Measurements from ENCODE around the gene CACNA2D3.
A peak's percentile ranks its signal among the peaks of the same experiment; 100 is the strongest.

The CACNA2D3 gene

GRCh38 chr3:54827056-54827687 lies 704.8 kb downstream of the CACNA2D3 start:
- FAIRE-seq = no peak

GRCh38 chr3:54827776-54828175 lies 705.4 kb downstream of the CACNA2D3 start:
- FAIRE-seq = no peak

- FAIRE-seq = peak; percentile 92
Observed at GRCh38 chr3:54830658-54831057, 708.3 kb downstream of the CACNA2D3 start.

- FAIRE-seq = no peak
Observed at GRCh38 chr3:54831112-54831511, 708.8 kb downstream of the CACNA2D3 start.

GRCh38 chr3:54832876-54833275 lies 710.5 kb downstream of the CACNA2D3 start:
- no peak for FAIRE-seq

- FAIRE-seq = no peak
Observed at GRCh38 chr3:54835701-54836100, 713.3 kb downstream of the CACNA2D3 start.

GRCh38 chr3:54836871-54837270 lies 714.5 kb downstream of the CACNA2D3 start:
- no peak for FAIRE-seq

- peak; percentile 80 for FAIRE-seq
Observed at GRCh38 chr3:54837964-54838363, 715.6 kb downstream of the CACNA2D3 start.

- FAIRE-seq = no peak
Observed at GRCh38 chr3:54841471-54841870, 719.1 kb downstream of the CACNA2D3 start.

- no peak for FAIRE-seq
Observed at GRCh38 chr3:54843352-54843751, 721.0 kb downstream of the CACNA2D3 start.

- FAIRE-seq = no peak
Observed at GRCh38 chr3:54844211-54844610, 721.9 kb downstream of the CACNA2D3 start.

GRCh38 chr3:54845011-54845410 lies 722.7 kb downstream of the CACNA2D3 start:
- no peak for FAIRE-seq

GRCh38 chr3:54845551-54845950 lies 723.2 kb downstream of the CACNA2D3 start:
- FAIRE-seq = no peak

- no peak for FAIRE-seq
Observed at GRCh38 chr3:54846119-54846518, 723.8 kb downstream of the CACNA2D3 start.

GRCh38 chr3:54847361-54847760 lies 725.0 kb downstream of the CACNA2D3 start:
- FAIRE-seq = no peak

- no peak for FAIRE-seq
Observed at GRCh38 chr3:54849360-54849759, 727.0 kb downstream of the CACNA2D3 start.

GRCh38 chr3:54850484-54851018 lies 728.2 kb downstream of the CACNA2D3 start:
- no peak for FAIRE-seq

GRCh38 chr3:54853573-54854404 lies 731.4 kb downstream of the CACNA2D3 start:
- peak; percentile 93 for FAIRE-seq

GRCh38 chr3:54856271-54856670 lies 733.9 kb downstream of the CACNA2D3 start:
- FAIRE-seq = no peak

GRCh38 chr3:54857343-54857742 lies 735.0 kb downstream of the CACNA2D3 start:
- no peak for FAIRE-seq

- peak; percentile 83 for FAIRE-seq
Observed at GRCh38 chr3:54858093-54858785, 735.9 kb downstream of the CACNA2D3 start.

- FAIRE-seq = peak; percentile 96
Observed at GRCh38 chr3:54859184-54859583, 736.8 kb downstream of the CACNA2D3 start.

All from G401.6 (cell line).